Measurements from ENCODE around the gene ASIC2.

The ASIC2 gene

DNA sequence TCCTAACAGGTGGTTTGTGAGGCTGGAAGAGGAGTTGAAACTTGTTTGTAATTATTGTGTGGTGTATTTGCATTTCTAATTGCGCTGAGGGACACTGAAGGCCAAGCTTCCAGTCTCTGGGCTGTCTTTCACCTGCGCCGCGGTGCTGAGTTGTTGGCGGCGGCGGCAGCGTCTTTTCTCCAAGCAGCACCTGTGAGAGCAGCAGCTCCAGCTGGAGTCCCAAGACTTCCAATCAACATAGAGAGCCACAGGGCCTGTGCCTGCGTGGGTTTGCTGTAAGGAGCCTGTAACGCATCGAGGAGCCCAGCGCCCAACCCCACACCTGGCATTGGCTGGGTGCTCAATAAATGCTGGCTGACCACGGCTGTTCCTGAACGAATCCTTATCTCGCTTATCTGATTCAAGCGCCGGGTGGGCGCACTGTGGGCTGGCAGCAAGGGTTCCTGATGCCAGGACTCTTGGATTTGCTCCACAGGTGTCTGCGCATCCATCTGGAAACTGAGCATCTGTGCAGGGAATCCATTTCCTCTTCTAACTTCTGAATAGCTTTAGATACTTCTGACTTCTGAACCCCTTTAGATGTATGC, 138.1 kb downstream of the ASIC2 start:
- Histone ChIP-seq H3K36me3 (ENCODE audit: control insufficient read depth, insufficient read depth, low read length) (no peaks in the 10 kb centered on the region), H3K27ac (ENCODE audit: low read depth, low read length) (no peak overlapping the region), H3K4me3 (ENCODE audit: low read depth, low read length) (no peak overlapping the region), H3K9ac (ENCODE audit: low read length) (no peak overlapping the region), H3K9me3 (ENCODE audit: control insufficient read depth, insufficient read depth, low read depth, low read length) (no peaks in the 10 kb centered on the region), H3K27me3 (ENCODE audit: control insufficient read depth, insufficient read depth, low read length) (no peaks in the 10 kb centered on the region), H3K4me1 (ENCODE audit: control insufficient read depth, insufficient read depth, low read length) (peaks cover 12% of the 10 kb centered on the region)

DNA sequence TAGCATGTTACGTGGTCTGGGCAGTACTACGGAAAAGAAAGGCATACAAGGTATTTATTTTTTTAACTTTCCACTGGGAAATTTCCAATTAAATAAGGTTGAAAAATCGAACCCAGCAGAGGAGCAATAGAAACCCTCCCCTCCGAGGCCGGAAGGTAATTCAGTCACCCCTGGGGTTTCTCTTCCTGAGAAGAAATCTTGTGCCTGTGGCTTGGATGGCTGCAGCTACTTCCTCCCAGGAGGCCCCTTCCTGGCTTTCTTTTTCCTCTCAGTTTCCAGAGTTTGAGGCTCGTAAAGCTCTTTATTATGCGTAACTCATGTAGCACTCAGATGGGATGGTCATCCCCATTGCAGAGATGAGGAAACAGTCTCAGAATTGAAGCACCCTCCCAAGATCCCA, 140.3 kb downstream of the ASIC2 start:
- H3K4me3 ChIP-seq (ENCODE audit: low read depth, low read length) = no peak overlapping the region
- no peak overlapping the region for H3K9ac ChIP-seq (ENCODE audit: low read length)
- peaks cover 12% of the 10 kb centered on the region for H3K4me1 ChIP-seq (ENCODE audit: control insufficient read depth, insufficient read depth, low read length)
- H3K27me3 ChIP-seq (ENCODE audit: control insufficient read depth, insufficient read depth, low read length) = no peaks in the 10 kb centered on the region
- H3K27ac ChIP-seq (ENCODE audit: low read depth, low read length) = no peak overlapping the region
- no peaks in the 10 kb centered on the region for H3K9me3 ChIP-seq (ENCODE audit: control insufficient read depth, insufficient read depth, low read depth, low read length)
- H3K36me3 ChIP-seq (ENCODE audit: control insufficient read depth, insufficient read depth, low read length) = no peaks in the 10 kb centered on the region

DNA sequence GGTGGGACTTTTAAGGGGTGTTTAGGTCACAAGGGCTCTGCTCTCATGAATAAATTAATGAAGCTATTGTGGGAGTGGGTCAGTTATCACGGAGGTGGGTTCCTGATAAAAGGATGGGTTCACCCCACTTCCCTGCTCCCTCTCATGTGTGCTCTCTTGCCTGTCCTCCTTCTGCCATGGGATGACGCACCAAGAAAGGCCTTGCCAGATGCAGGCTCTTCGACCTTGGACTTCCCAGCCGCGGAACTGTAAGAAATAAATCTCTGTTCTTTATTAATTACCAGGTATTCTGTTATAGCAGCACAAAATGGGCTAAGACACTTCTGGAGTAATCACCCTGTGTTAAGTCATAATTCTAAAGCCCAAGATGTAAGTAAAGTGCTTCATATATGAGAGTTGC, 141.5 kb downstream of the ASIC2 start:
- Histone ChIP-seq H3K27me3 (ENCODE audit: control insufficient read depth, insufficient read depth, low read length) (no peaks in the 10 kb centered on the region; the same call in 1 of the 2 replicates), H3K27ac (ENCODE audit: low read depth, low read length) (no peak overlapping the region), H3K36me3 (ENCODE audit: control insufficient read depth, insufficient read depth, low read length) (no peaks in the 10 kb centered on the region), H3K9ac (ENCODE audit: low read length) (no peak overlapping the region), H3K4me3 (ENCODE audit: low read depth, low read length) (no peak overlapping the region), H3K9me3 (ENCODE audit: control insufficient read depth, insufficient read depth, low read depth, low read length) (no peaks in the 10 kb centered on the region), H3K4me1 (ENCODE audit: control insufficient read depth, insufficient read depth, low read length) (peaks cover 12% of the 10 kb centered on the region)

DNA sequence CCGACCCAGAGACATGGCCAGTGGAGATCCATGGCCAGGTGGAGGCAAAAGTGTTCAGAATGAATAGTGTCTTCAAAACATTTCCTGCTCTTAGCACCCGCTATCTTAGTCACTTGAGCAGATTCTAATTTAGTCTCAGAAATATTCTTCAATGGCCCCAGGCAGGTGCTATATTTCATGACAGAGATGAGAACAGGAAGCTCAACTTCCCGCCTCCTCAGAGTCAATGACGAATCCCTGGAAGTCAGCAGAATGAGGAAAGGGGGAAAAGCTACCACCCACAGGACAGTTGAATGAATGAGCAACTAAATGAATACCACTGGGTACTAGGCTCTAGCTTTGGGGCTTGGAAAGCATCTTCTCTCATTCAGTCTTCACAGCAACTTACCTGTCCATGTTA, 147.2 kb downstream of the ASIC2 start:
- no peaks in the 10 kb centered on the region for H3K36me3 ChIP-seq (ENCODE audit: control insufficient read depth, insufficient read depth, low read length)
- H3K9ac ChIP-seq (ENCODE audit: low read length) = no peak overlapping the region
- no peaks in the 10 kb centered on the region for H3K4me1 ChIP-seq (ENCODE audit: control insufficient read depth, insufficient read depth, low read length)
- H3K27me3 ChIP-seq (ENCODE audit: control insufficient read depth, insufficient read depth, low read length) = no peaks in the 10 kb centered on the region; the same call in 1 of the 2 replicates
- H3K9me3 ChIP-seq (ENCODE audit: control insufficient read depth, insufficient read depth, low read depth, low read length) = no peaks in the 10 kb centered on the region
- no peak overlapping the region for H3K27ac ChIP-seq (ENCODE audit: low read depth, low read length)
- no peak overlapping the region for H3K4me3 ChIP-seq (ENCODE audit: low read depth, low read length)

DNA sequence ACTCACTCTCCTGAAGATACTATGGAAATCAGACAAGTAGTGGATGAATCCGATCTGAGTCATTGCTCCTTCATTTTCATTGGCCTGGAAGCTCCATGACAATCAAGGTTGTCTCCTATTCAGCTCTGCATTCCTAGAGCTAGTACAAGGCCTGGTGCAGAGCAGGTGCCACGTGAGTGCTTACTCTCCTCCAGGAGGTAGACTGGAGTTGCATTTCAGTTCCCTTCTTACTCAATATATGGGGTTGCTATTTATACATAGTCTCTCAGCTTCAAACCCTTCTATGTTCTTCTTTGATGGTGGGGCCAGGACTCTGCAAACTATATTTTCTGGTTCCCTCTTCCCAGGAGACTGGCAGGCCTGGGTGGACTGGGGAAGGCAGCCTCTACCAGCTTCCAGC, 148.3 kb downstream of the ASIC2 start:
- Histone ChIP-seq H3K4me1 (ENCODE audit: control insufficient read depth, insufficient read depth, low read length) (no peaks in the 10 kb centered on the region; the same call in 1 of the 2 replicates), H3K36me3 (ENCODE audit: control insufficient read depth, insufficient read depth, low read length) (no peaks in the 10 kb centered on the region), H3K9me3 (ENCODE audit: control insufficient read depth, insufficient read depth, low read depth, low read length) (no peaks in the 10 kb centered on the region), H3K9ac (ENCODE audit: low read length) (no peak overlapping the region), H3K4me3 (ENCODE audit: low read depth, low read length) (no peak overlapping the region), H3K27me3 (ENCODE audit: control insufficient read depth, insufficient read depth, low read length) (no peaks in the 10 kb centered on the region; the same call in 1 of the 2 replicates), H3K27ac (ENCODE audit: low read depth, low read length) (no peak overlapping the region)

DNA sequence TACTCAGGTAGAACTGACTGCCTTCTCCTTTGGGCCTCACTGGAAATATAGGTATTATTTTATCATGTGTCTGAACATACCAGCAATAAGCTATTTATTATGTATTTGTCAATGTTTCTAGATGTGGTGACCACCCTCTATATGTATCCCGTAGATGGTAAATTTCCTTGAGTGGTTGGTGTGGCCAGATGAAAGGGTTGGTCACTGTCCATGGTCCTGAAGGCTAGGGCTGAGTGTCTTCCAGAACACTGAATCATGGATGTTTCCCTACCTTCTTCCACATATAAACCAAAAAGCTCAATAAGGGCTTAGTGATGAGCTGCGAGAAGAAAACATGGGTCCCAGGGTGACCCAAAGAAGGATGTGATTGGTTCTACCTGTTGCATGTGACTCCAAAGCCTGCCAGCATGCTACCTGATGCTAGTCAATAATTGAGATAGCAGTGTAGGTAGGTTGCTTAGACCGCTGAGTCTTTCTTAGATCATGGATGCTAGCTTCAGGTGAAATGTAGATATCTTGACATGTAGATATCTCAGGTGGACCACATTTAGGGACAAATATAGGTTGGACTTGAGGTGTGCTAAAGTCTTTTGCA, 150.3 kb downstream of the ASIC2 start:
- Histone ChIP-seq H3K36me3 (ENCODE audit: control insufficient read depth, insufficient read depth, low read length) (no peaks in the 10 kb centered on the region), H3K27me3 (ENCODE audit: control insufficient read depth, insufficient read depth, low read length) (peaks cover 3% of the 10 kb centered on the region; the same call in 1 of the 2 replicates), H3K4me3 (ENCODE audit: low read depth, low read length) (no peak overlapping the region), H3K9ac (ENCODE audit: low read length) (no peak overlapping the region), H3K4me1 (ENCODE audit: control insufficient read depth, insufficient read depth, low read length) (no peaks in the 10 kb centered on the region; the same call in 1 of the 2 replicates), H3K27ac (ENCODE audit: low read depth, low read length) (no peak overlapping the region), H3K9me3 (ENCODE audit: control insufficient read depth, insufficient read depth, low read depth, low read length) (no peaks in the 10 kb centered on the region)

DNA sequence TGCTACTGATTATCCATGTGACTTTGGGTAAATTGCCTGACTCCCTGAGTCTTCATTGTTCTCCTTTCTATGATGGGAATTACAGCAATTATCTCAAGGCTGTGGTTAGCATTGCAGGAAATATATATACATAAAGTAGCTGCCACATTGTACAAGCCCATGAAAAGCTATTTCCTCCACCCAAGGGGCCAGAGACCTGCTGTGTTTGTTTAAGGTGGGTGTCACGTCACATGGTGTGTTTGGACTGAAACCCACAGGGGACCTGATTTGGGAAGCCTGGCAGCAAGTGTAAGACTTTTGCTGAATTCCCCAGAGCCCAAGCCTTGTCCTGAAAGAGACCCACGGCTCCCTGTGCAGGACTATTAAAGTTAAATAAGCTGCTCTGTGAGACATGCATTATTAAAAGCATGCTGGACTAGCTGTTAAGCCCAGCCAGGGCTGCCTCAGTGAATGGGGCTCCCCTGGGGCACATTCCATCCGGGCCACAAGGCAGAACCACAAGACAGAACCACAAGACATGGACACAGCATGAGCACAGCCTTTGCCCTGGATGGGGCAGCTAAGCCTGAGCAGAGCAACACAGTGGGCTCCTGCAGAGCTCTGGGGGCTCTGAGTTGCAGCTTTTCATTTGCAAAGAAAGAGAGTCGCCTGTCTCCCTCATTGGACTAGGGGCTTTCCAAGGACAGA, 152.5 kb downstream of the ASIC2 start:
- H3K9me3 ChIP-seq (ENCODE audit: control insufficient read depth, insufficient read depth, low read depth, low read length) = no peaks in the 10 kb centered on the region
- H3K4me3 ChIP-seq (ENCODE audit: low read depth, low read length) = no peak overlapping the region
- H3K9ac ChIP-seq (ENCODE audit: low read length) = no peak overlapping the region
- 0 out of 2 replicates have a peak, but pooled peaks cover 3% of the 10 kb centered on the region for H3K27me3 ChIP-seq (ENCODE audit: control insufficient read depth, insufficient read depth, low read length)
- H3K36me3 ChIP-seq (ENCODE audit: control insufficient read depth, insufficient read depth, low read length) = no peaks in the 10 kb centered on the region
- H3K27ac ChIP-seq (ENCODE audit: low read depth, low read length) = no peak overlapping the region
- no peaks in the 10 kb centered on the region; the same call in 1 of the 2 replicates for H3K4me1 ChIP-seq (ENCODE audit: control insufficient read depth, insufficient read depth, low read length)

DNA sequence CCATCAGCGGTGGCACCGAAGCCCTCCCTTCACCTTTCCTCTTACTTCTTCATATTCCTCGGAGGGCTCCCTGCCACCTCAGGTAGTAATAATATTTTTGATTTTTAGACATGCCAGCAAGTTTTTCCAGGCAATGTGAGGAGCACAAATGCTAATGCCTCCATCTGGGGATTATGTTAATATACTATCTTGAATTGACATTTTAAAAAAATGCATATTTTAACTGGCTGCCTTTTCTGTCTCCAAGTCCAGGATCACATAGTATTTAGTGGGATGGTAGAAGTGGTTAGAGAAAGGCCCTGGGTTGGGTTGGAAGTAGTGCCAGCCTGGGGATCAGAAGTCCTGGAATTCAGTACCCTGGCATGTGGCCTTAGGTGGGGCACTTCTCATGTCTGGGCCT, 154.5 kb downstream of the ASIC2 start:
- Histone ChIP-seq H3K4me3 (ENCODE audit: low read depth, low read length) (no peak overlapping the region), H3K36me3 (ENCODE audit: control insufficient read depth, insufficient read depth, low read length) (no peaks in the 10 kb centered on the region), H3K4me1 (ENCODE audit: control insufficient read depth, insufficient read depth, low read length) (no peaks in the 10 kb centered on the region; the same call in 1 of the 2 replicates), H3K27ac (ENCODE audit: low read depth, low read length) (no peak overlapping the region), H3K9me3 (ENCODE audit: control insufficient read depth, insufficient read depth, low read depth, low read length) (no peaks in the 10 kb centered on the region), H3K9ac (ENCODE audit: low read length) (no peak overlapping the region), H3K27me3 (ENCODE audit: control insufficient read depth, insufficient read depth, low read length) (0 out of 2 replicates have a peak, but pooled peaks cover 3% of the 10 kb centered on the region)

DNA sequence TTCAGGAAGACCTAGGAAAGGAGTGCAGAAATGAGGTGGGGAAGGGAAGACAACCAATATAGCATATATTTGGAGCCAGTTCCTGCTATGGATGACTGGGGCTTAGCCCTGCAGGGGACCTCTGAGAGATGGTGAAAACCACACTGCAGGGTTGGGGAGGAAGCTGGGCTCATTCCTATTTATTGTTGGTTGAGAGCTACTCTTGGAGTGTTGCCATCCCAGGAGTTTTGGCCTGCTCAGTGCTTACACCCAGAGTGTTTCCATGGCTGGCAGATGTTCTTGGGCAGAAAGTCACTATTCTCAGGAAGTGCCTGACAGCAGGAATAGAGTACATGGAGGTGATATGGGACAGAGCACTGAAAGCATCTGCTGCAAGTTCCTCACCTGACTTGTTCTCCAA, 155.7 kb downstream of the ASIC2 start:
- no peaks in the 10 kb centered on the region for H3K36me3 ChIP-seq (ENCODE audit: control insufficient read depth, insufficient read depth, low read length)
- H3K4me1 ChIP-seq (ENCODE audit: control insufficient read depth, insufficient read depth, low read length) = no peaks in the 10 kb centered on the region; the same call in 1 of the 2 replicates
- no peak overlapping the region for H3K9ac ChIP-seq (ENCODE audit: low read length)
- peaks cover 7% of the 10 kb centered on the region; the same call in 1 of the 2 replicates for H3K27me3 ChIP-seq (ENCODE audit: control insufficient read depth, insufficient read depth, low read length)
- no peak overlapping the region for H3K4me3 ChIP-seq (ENCODE audit: low read depth, low read length)
- H3K9me3 ChIP-seq (ENCODE audit: control insufficient read depth, insufficient read depth, low read depth, low read length) = no peaks in the 10 kb centered on the region
- H3K27ac ChIP-seq (ENCODE audit: low read depth, low read length) = no peak overlapping the region

DNA sequence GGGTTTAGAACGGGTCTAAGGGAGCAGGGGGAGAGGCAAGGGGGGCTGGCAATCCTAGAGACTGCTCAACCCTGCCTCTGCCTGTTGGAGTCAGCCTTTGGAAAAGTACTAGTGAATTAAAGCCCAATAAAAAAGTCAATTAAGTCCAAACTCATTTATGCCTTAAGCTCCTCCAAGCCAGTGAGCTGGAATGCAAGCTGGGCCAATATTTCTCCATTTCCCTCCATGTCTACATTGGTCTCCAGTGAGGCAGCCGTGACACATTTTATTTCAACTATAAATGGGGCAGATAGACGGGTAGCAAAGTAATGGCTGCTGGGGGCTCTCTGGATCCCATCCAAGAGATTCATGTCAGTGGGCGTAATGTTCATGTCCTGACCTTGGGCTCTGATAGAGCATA, 157.4 kb downstream of the ASIC2 start:
- H3K4me1 ChIP-seq (ENCODE audit: control insufficient read depth, insufficient read depth, low read length) = no peaks in the 10 kb centered on the region; the same call in 1 of the 2 replicates
- H3K9me3 ChIP-seq (ENCODE audit: control insufficient read depth, insufficient read depth, low read depth, low read length) = no peaks in the 10 kb centered on the region
- no peak overlapping the region for H3K9ac ChIP-seq (ENCODE audit: low read length)
- H3K4me3 ChIP-seq (ENCODE audit: low read depth, low read length) = no peak overlapping the region
- no peaks in the 10 kb centered on the region for H3K36me3 ChIP-seq (ENCODE audit: control insufficient read depth, insufficient read depth, low read length)
- H3K27ac ChIP-seq (ENCODE audit: low read depth, low read length) = no peak overlapping the region
- peaks cover 7% of the 10 kb centered on the region; the same call in 1 of the 2 replicates for H3K27me3 ChIP-seq (ENCODE audit: control insufficient read depth, insufficient read depth, low read length)

DNA sequence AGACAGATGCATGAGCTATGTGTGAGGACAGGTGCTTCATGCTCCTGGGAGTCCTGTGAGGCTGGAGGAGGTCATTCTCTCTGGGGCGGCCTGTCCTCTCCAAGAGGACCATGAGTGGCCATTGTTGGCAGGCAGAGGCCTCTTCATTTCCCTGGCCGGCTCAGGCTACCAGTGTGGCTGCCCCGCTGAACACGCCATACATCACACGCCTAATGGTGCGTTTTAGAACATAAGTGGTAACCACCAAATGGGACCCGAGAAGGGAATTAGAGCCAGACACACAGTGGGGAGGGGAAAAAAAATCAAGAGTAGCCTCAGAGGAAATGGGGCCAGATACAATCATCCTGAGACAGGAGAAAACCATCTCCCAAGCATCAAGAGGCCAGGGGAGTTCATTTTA, 161.5 kb downstream of the ASIC2 start:
- peaks cover 4% of the 10 kb centered on the region; the same call in 1 of the 2 replicates for H3K27me3 ChIP-seq (ENCODE audit: control insufficient read depth, insufficient read depth, low read length)
- H3K4me3 ChIP-seq (ENCODE audit: low read depth, low read length) = no peak overlapping the region
- H3K27ac ChIP-seq (ENCODE audit: low read depth, low read length) = no peak overlapping the region
- no peaks in the 10 kb centered on the region for H3K4me1 ChIP-seq (ENCODE audit: control insufficient read depth, insufficient read depth, low read length)
- no peak overlapping the region for H3K9ac ChIP-seq (ENCODE audit: low read length)
- no peaks in the 10 kb centered on the region for H3K36me3 ChIP-seq (ENCODE audit: control insufficient read depth, insufficient read depth, low read length)
- no peaks in the 10 kb centered on the region for H3K9me3 ChIP-seq (ENCODE audit: control insufficient read depth, insufficient read depth, low read depth, low read length)
